D721Med (cell line): ENCODE measurements around the gene OGFOD1.

Source experiments
- DNase-seq: peaks from one replicate; pipeline ENCODE4 v3.0.0; 2011; ENCODE audit warnings: low spot score; ENCODE audit not compliant: insufficient read length
- FAIRE-seq: peaks from 2 replicates; lab custom pipeline; 2011; peaks lifted over from hg19 to GRCh38; lab: Jason Lieb, UNC
- CTCF ChIP-seq: IDR thresholded peaks from 2 replicates; pipeline ENCODE4 v1.5.1; 2012; ENCODE audit warnings: mild to moderate bottlenecking, control low read depth; ENCODE audit not compliant: insufficient read depth; ENCODE audit errors: missing control alignments

Gene OGFOD1

GRCh38 chr16:56436258-56436657 is 15.1 kb upstream of the OGFOD1 start:
- FAIRE-seq (no peak), DNase-seq (no peak)
- TF ChIP-seq CTCF: no peak

GRCh38 chr16:56438038-56438437 is 13.3 kb upstream of the OGFOD1 start:
- DNase-seq: no peak
- no peak for FAIRE-seq

GRCh38 chr16:56447286-56447685 is 4.1 kb upstream of the OGFOD1 start:
- TF ChIP-seq CTCF: no peak
- FAIRE-seq (no peak), DNase-seq (no peak)

More at GRCh38 chr16:56438038-56438437, 13.3 kb upstream of the OGFOD1 start:
- TF ChIP-seq CTCF: no peak

GRCh38 chr16:56448005-56448404 is 3.3 kb upstream of the OGFOD1 start:
- no peak for TF ChIP-seq CTCF
- DNase-seq: no peak
- FAIRE-seq: no peak

GRCh38 chr16:56450275-56450985 is 924 bp upstream of the OGFOD1 start:
- DNase-seq: no peak
- FAIRE-seq: no peak
- TF ChIP-seq CTCF: no peak

- no peak for DNase-seq
- TF ChIP-seq CTCF: no peak
- FAIRE-seq: no peak
These were observed 667 bp downstream of the OGFOD1 start for GRCh38 chr16:56451753-56452689.
